ENCODE measurements around the gene FRMD1. TPM values are rescaled to one million over a fixed set of nuclear protein-coding genes. Genes with fewer than 3 reads are reported as not detected.

The FRMD1 gene
- polyA plus RNA-seq, 1 donor, result 5.9 TPM

DNA sequence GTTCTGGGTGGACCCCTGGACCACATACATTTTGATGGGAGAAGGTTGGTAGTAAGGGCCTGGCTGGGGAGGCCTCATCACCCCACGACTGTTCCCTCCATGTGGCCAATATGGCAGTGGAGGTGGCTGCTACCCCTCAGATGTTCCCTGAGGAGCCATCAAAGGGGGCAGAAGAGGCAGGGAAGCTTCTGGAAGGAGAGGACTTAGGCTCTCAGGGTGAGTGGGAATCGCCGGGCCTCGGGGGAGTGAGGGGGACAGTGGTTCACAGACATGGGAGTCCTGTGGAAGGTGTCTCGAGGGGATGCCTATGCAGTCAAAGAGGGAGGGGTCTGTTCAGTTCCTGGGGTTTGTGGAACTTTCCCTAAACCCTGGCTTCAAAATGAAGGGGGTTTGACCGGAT lies 32.9 kb upstream of the FRMD1 start:
- Histone ChIP-seq H3K9me3 (ENCODE audit: control insufficient read depth, low read depth, low read length) (peaks cover 6% of the 10 kb centered on the region), H3K4me3 (ENCODE audit: low read length) (no peak overlapping the region), H3K27ac (ENCODE audit: low read length) (no peak overlapping the region), H3K36me3 (ENCODE audit: control insufficient read depth, insufficient read depth, low read length) (no peaks in the 10 kb centered on the region), H3K4me1 (ENCODE audit: control insufficient read depth, insufficient read depth, low read length) (no peaks in the 10 kb centered on the region), H3K27me3 (ENCODE audit: control insufficient read depth, insufficient read depth, low read length) (no peaks in the 10 kb centered on the region)
- no CpG with 5 or more reads among the region's 6 CpGs for WGBS (ENCODE audit: insufficient coverage, low lambda C conversion rate)
- no peak for DNase-seq

DNA sequence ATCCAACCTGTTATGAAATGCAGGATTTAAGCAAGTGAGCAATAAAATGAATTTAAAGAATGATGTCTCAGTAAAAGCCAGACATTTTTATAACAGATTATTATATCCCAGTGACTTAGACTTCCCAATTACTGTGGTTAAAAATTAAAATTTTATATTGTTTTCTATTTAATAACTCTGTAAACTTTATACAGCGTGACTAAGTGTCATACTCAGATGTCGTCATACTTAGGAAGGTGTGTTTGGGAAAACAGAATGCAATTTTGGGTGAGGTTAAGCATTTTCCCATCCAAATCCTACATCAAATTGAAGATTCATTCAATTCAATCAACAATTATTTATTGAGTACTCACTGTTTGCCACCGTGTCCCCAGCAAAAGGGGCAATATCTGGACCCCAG lies 31.4 kb upstream of the FRMD1 start:
- Histone ChIP-seq H3K36me3 (ENCODE audit: control insufficient read depth, insufficient read depth, low read length) (no peaks in the 10 kb centered on the region), H3K4me1 (ENCODE audit: control insufficient read depth, insufficient read depth, low read length) (no peaks in the 10 kb centered on the region), H3K27ac (ENCODE audit: low read length) (no peak overlapping the region), H3K4me3 (ENCODE audit: low read length) (no peak overlapping the region), H3K9me3 (ENCODE audit: control insufficient read depth, low read depth, low read length) (no peaks in the 10 kb centered on the region), H3K27me3 (ENCODE audit: control insufficient read depth, insufficient read depth, low read length) (peaks cover 5% of the 10 kb centered on the region)
- 93% methylated on average over 2 of the region's 3 CpGs for WGBS (ENCODE audit: insufficient coverage, low lambda C conversion rate)
- DNase-seq, result no peak

DNA sequence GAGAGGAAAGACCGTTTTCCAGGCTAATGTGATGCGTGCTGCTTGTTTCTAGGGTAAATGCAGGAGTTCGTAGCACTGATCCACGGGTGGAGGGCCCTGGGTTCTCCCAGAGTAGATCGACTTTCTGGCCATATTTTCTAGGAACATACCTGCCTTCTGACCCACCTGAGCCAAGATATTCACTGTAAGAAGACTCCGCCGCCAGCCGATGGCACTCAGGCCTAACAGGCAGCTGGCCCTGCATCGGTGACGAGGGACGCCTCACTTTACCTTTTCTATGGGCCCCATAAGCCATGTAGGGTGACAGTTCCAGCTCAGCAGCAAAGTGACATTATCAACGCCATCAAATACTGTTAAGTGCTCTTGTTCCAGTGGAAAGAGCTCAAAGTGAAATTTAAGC lies 30.2 kb upstream of the FRMD1 start:
- Histone ChIP-seq H3K27me3 (ENCODE audit: control insufficient read depth, insufficient read depth, low read length) (peaks cover 14% of the 10 kb centered on the region), H3K36me3 (ENCODE audit: control insufficient read depth, insufficient read depth, low read length) (no peaks in the 10 kb centered on the region), H3K9me3 (ENCODE audit: control insufficient read depth, low read depth, low read length) (no peaks in the 10 kb centered on the region), H3K4me1 (ENCODE audit: control insufficient read depth, insufficient read depth, low read length) (no peaks in the 10 kb centered on the region), H3K27ac (ENCODE audit: low read length) (no peak overlapping the region), H3K4me3 (ENCODE audit: low read length) (no peak overlapping the region)
- DNase-seq, result no peak
- WGBS (ENCODE audit: insufficient coverage, low lambda C conversion rate), result no CpG with 5 or more reads among the region's 12 CpGs

DNA sequence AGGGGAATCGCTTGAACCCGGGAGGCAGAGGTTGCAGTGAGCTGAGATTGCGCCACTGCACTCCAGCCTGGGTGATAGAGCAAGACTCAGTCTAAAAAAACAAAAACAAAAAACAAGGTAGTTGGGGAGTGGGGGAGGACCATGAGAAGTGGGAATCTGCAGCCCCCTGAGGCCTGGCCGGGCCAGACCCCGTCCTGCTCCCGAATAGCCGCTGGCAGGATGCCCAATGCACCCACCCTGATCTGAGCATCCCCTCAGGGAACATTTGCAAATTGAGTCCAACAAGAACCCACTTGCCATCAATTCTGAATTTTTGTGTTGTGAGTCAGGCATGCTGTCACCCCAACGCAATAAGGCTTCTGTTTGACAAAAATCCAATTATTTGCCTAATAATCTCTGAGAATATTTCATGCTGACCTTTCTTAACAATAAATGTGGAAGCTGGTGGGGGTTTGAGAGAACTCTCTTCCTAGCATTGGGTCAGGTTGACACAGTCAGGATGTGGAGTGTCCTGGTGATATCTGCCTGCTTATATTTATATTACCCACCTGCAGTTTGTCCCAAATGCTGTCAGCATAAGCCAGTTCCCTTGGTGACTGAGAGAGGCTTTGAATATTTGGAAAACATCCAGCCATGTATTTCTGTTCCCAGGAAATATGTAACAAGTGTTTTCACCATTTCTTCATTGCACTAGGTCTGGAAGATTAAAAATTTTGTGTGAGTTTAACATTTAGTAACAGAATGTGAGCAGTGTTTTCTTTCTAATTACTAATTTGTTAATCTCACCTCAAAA lies 28.4 kb upstream of the FRMD1 start:
- Histone ChIP-seq H3K27me3 (ENCODE audit: control insufficient read depth, insufficient read depth, low read length) (peaks cover 30% of the 10 kb centered on the region), H3K36me3 (ENCODE audit: control insufficient read depth, insufficient read depth, low read length) (no peaks in the 10 kb centered on the region), H3K27ac (ENCODE audit: low read length) (no peak overlapping the region), H3K9me3 (ENCODE audit: control insufficient read depth, low read depth, low read length) (no peaks in the 10 kb centered on the region), H3K4me1 (ENCODE audit: control insufficient read depth, insufficient read depth, low read length) (no peaks in the 10 kb centered on the region), H3K4me3 (ENCODE audit: low read length) (no peak overlapping the region)
- no peak for DNase-seq
- no CpG with 5 or more reads among the region's 8 CpGs for WGBS (ENCODE audit: insufficient coverage, low lambda C conversion rate)

DNA sequence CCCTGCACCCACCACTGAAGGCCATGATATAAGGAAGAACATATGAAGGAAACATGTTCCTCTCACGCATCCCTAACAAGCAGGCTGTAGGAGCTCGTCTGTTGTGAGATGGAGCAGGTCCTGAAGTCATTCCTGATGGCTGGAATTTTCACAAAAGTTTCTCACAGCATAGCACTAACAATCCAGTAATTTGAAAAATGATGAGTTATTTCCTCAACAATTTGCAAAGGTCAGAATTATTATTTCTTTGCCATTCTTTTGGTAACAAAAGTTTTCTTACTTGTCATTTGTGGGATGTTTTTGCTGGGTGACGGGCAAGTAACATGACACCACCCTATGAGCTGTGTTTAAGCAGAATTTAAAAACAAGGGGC lies 27.6 kb upstream of the FRMD1 start:
- WGBS (ENCODE audit: insufficient coverage, low lambda C conversion rate), result no CpG with 5 or more reads among the region's 3 CpGs
- Histone ChIP-seq H3K4me3 (ENCODE audit: low read length) (no peak overlapping the region), H3K4me1 (ENCODE audit: control insufficient read depth, insufficient read depth, low read length) (no peaks in the 10 kb centered on the region), H3K36me3 (ENCODE audit: control insufficient read depth, insufficient read depth, low read length) (no peaks in the 10 kb centered on the region), H3K9me3 (ENCODE audit: control insufficient read depth, low read depth, low read length) (no peaks in the 10 kb centered on the region), H3K27ac (ENCODE audit: low read length) (no peak overlapping the region), H3K27me3 (ENCODE audit: control insufficient read depth, insufficient read depth, low read length) (peaks cover 38% of the 10 kb centered on the region)
- DNase-seq, result no peak

DNA sequence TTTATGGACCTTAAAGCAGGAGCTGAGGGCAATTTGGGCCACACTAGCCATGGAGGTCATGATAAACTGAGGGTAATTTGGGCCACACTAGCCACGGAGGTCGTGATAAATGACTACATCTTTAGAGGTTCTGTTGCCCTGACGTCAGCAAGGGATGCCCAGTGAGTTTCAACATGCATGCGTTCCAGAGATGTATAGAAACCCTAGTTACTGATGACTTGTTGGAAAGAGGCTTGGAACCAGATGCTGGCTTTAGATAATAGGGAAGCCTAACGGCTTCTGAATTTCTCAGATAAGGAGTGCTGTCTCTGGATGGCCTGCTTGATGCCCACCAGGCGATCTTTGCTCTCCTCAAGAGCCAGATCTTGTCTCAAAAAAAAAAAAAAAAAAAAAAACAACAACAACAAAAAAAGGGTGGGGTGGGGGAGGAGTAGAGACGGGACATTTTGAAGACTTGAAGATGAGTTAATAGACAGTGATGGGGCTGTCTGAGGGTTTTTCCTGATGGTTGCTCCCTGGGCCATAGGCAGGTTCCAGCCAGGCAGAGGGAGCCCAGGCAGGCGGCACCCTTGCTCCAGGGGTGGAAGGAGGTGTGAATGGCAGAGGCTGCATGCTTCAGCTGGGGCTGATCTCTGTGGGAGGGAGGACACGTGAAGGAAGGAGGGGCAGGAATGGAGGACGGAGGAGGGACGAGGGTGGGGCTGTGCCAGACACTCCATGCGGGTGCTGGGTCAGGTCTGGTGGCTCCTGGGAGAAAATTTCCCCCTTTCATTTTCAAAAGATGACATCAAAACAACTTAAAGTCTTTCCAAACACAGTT lies 27.0 kb upstream of the FRMD1 start:
- peaks cover 44% of the 10 kb centered on the region for H3K27me3 ChIP-seq (ENCODE audit: control insufficient read depth, insufficient read depth, low read length)
- no CpG with 5 or more reads among the region's 12 CpGs for WGBS (ENCODE audit: insufficient coverage, low lambda C conversion rate)
- no peaks in the 10 kb centered on the region for H3K36me3 ChIP-seq (ENCODE audit: control insufficient read depth, insufficient read depth, low read length)
- H3K4me1 ChIP-seq (ENCODE audit: control insufficient read depth, insufficient read depth, low read length), result no peaks in the 10 kb centered on the region
- H3K9me3 ChIP-seq (ENCODE audit: control insufficient read depth, low read depth, low read length), result no peaks in the 10 kb centered on the region
- no peak overlapping the region for H3K4me3 ChIP-seq (ENCODE audit: low read length)
- no peak overlapping the region for H3K27ac ChIP-seq (ENCODE audit: low read length)
- no peak for DNase-seq

DNA sequence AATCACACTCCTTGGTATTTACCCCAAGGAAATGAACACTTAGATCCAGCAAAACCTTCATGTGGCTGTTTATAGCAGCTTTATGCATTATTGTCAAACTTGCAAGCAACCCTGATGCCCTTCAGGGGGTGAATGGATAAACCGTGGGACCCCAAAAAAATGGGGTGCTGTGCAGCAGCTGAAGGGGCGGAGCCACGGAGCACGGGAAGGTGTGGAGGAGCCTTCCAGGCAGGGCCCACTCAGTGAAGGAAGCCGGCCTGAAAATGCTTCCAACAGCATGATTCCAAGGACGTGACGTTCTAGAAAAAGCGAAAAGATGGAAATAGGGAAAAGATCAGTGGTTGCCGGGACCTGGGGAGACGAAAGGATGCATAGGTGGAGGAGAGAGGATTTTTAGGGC lies 25.6 kb upstream of the FRMD1 start:
- no peaks in the 10 kb centered on the region for H3K4me1 ChIP-seq (ENCODE audit: control insufficient read depth, insufficient read depth, low read length)
- H3K36me3 ChIP-seq (ENCODE audit: control insufficient read depth, insufficient read depth, low read length), result no peaks in the 10 kb centered on the region
- H3K27ac ChIP-seq (ENCODE audit: low read length), result no peak overlapping the region
- no peak for DNase-seq
- H3K27me3 ChIP-seq (ENCODE audit: control insufficient read depth, insufficient read depth, low read length), result peaks cover 55% of the 10 kb centered on the region
- no peaks in the 10 kb centered on the region for H3K9me3 ChIP-seq (ENCODE audit: control insufficient read depth, low read depth, low read length)
- H3K4me3 ChIP-seq (ENCODE audit: low read length), result no peak overlapping the region
- 95% methylated on average over 6 of the region's 10 CpGs for WGBS (ENCODE audit: insufficient coverage, low lambda C conversion rate)

DNA sequence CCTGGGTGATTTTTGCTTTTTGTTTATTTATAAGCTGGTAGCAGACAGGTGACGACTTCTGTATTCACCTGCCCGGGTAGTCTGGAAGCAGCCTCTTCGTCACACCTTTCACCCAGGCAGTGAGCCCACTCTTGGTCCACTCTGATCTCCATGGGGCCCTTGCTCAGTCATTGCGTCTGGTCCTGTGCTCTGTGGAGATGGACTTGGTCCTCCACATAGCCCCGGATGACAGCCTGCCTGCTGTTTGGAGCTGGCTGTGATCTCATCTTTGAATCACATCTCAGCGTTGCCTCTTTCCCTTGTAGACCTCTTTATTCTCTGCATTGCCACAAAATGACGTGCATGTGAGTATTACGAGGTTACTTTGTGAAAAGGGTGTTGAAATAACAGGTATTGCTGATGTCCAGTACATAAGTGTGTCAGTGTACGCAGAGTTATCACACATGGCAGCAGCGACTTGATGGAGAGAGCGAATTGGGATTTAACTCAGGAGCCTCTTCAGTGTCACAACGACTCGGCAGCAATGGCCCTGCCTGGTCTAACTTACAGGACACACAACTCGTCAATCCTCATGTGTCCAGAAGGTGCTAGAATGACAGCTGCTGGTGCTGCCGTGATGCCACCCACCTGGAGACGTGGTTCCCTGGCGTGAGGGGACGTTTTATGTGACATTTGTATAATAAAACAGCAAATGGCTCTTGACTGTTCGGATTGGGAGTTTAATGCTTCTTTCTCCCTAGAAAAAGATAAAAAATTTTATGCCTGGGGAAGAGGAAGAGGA lies 24.2 kb upstream of the FRMD1 start:
- Histone ChIP-seq H3K27me3 (ENCODE audit: control insufficient read depth, insufficient read depth, low read length) (peaks cover 64% of the 10 kb centered on the region), H3K9me3 (ENCODE audit: control insufficient read depth, low read depth, low read length) (no peaks in the 10 kb centered on the region), H3K36me3 (ENCODE audit: control insufficient read depth, insufficient read depth, low read length) (no peaks in the 10 kb centered on the region), H3K4me3 (ENCODE audit: low read length) (no peak overlapping the region), H3K4me1 (ENCODE audit: control insufficient read depth, insufficient read depth, low read length) (no peaks in the 10 kb centered on the region), H3K27ac (ENCODE audit: low read length) (no peak overlapping the region)
- DNase-seq, result no peak
- WGBS (ENCODE audit: insufficient coverage, low lambda C conversion rate), result 60% methylated on average over 1 of the region's 19 CpGs

DNA sequence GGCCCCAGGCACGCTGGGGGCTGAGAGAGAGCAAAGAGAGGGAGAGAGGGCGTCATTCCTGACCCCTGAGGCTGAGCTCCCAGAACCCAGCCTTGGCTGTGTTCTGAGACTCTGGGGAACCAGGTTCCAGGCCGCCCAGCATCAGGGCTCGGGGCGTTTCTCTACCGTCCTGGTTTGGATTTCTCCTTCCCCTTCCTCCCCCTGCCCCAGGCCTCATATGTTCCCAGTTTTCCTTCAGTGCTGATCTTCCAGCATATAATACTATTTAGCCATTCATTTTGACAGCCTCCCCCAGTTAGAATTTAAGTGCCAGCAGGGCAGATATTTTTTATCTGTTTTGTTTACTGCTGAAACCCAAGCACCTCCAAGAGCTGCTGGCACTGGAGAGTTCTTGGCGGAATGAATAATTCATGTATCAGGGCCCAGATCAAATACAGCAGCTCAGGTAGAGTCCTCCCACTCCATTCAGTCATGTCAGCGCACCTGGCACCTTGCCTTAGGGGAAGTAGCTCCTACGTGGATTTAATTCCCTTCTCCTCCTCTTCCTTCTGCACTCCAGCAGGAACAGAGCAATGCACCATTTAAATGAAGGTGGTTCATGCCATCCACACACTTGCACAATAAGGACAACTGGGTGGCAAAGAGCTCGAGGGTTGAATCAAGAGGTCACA lies 23.4 kb upstream of the FRMD1 start:
- Histone ChIP-seq H3K9me3 (ENCODE audit: control insufficient read depth, low read depth, low read length) (no peaks in the 10 kb centered on the region), H3K4me1 (ENCODE audit: control insufficient read depth, insufficient read depth, low read length) (no peaks in the 10 kb centered on the region), H3K27me3 (ENCODE audit: control insufficient read depth, insufficient read depth, low read length) (peaks cover 64% of the 10 kb centered on the region), H3K36me3 (ENCODE audit: control insufficient read depth, insufficient read depth, low read length) (no peaks in the 10 kb centered on the region), H3K27ac (ENCODE audit: low read length) (no peak overlapping the region), H3K4me3 (ENCODE audit: low read length) (no peak overlapping the region)
- no peak for DNase-seq
- no CpG with 5 or more reads among the region's 10 CpGs for WGBS (ENCODE audit: insufficient coverage, low lambda C conversion rate)
